GM18951 (cell line): ENCODE measurements around the gene PDZRN3.

Experiments
- POLR2A ChIP-seq: IDR thresholded peaks from 4 replicates; pipeline ENCODE4 v1.6.1; 2011; ENCODE audit warnings: mild to moderate bottlenecking; ENCODE audit not compliant: insufficient read length, insufficient read depth; ENCODE audit errors: extremely low read depth
- in situ Hi-C: fragments of 300-500 bp; cut with MboI; formaldehyde crosslinking; loops from one replicate; pipeline ENCODE4 v1.12.0; 2022; ENCODE audit warnings: low sequenced_read_pairs, mixed read lengths, inconsistent platforms; ENCODE audit not compliant: unreplicated experiment

Gene PDZRN3

DNA sequence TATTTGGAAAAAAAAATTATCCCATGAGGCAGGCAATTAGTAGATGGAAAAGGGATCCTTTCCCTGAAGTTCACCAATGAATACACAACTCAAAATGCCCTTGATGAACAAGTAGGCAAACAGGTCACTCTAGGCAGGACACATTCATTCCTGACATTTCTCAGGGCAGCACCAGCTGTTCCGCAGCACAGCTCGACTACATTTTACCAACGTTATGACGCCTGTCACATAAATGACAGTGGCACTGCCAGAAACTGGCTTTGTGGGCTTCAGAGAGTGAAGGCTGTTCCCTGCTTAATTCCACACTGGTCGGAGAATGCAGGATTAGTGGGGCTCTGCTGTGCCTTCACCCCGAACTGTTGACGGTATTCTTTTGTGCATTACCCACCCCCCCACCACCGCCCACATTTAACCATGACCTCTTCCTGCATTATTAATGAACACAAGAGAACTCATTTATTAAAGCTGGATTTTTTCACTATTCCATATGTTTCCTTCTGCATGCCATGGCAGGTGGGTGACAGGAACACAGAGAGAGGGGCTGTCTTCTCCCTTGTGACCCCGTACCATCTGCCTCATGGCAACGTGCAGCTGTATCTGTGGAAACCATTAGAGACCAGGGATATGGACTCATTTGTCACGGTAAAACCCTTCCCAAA is 197.6 kb downstream of the PDZRN3 start:
- TF ChIP-seq POLR2A, result no peak
- in situ Hi-C loops, result no loop called here

- in situ Hi-C loops, result no loop called here
- no peak for TF ChIP-seq POLR2A
These were observed 198.1 kb downstream of the PDZRN3 start for GRCh38 chr3:73426606-73427005.

GRCh38 chr3:73423116-73423515 is 201.6 kb downstream of the PDZRN3 start:
- TF ChIP-seq POLR2A, result no peak
- in situ Hi-C loops, result no loop called here

GRCh38 chr3:73422571-73422970 is 202.2 kb downstream of the PDZRN3 start:
- TF ChIP-seq POLR2A, result no peak
- in situ Hi-C loops, result no loop called here

DNA sequence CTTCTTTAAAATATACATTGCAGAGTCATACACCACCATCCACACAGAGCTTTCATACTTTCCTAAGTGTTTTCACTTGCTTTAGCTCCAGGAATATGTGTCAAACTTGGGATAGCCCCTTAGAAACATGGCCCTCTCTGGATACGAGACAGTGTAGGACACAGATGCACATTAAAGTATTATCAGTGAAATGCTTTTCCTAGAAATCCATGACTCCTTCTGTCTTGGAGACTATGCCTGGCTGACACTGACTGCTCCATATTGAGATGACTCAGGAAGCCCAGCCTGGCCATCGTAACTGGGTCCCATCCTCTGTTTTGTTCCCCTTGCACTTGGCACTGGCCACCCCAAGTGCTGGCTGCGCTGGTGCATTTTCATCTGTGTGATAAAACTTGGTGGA is 204.8 kb downstream of the PDZRN3 start:
- no peak for TF ChIP-seq POLR2A
- in situ Hi-C loops, result no loop called here

DNA sequence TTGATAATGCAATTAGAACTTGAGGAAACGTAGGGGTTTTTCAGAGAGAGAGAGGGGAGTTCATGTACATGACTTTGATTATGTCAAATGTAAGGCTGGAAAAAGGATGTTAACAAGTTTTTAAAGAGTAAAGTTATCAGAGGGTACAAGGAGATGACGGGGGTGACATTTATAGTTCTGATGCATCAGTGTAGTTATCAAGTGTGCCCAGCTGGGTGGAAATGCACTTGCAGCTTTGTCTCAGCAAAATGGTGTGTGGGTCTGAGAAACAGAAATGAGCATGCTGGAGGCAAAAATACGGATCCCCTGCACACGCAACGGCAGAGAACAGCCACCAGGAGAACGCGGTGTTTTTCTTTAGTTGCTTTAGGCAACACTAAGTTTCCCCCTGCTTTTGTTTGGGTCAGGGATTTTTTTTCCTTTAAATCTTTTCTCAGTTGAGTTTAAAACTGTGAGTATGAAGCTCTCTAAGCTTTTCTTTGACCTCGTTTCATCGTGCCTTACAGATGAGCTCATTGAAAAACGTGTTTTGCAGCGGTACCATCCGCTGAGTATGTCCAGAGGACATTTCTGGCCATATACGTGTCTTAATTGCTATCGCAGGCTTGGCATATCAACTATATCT is 205.4 kb downstream of the PDZRN3 start:
- in situ Hi-C loops, result no loop called here

DNA sequence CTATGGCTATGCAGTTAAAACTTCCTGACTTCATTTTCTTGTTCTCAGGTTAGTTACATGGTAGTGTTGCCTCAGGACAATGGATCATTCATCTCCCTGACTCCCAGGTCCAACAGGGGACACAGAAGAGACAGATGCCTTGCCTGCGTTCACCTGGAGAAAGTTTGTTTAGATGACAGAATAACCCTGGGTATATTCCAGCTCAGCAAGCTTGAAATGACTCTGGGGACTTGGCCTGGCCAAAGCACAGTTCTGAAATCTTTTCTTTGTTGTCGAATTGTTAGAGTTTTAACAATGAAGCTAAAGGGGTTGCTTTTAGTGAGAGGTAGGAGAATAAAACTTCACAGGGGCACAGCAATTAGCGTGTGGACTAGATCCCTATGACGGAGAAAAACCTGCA is 206.1 kb downstream of the PDZRN3 start:
- TF ChIP-seq POLR2A, result no peak
- in situ Hi-C loops, result no loop called here

More for the DNA sequence above, 205.4 kb downstream of the PDZRN3 start:
- no peak for TF ChIP-seq POLR2A

- no peak for TF ChIP-seq POLR2A
- in situ Hi-C loops, result no loop called here
These were observed 209.6 kb downstream of the PDZRN3 start for GRCh38 chr3:73415118-73415517.

DNA sequence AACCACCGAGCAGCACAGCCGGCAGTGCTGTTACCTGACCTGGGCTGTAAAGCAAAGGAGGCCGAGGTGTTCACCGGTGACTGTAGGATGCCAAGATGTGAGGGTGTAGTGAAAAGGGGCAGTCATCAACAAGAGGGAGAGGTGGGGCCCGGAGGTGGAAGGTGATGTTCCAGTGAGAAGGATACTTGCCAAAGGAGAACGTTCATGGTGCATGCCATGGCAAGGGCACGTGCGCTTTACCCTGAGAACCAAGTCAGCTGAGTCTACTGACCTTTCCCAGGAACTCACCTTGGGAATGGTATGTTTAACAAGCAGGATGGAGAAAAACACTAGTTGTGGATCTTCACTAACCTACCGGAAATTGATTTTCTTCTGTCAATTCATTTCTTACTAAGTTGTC is 211.1 kb downstream of the PDZRN3 start:
- in situ Hi-C loops, result no loop called here
- TF ChIP-seq POLR2A, result no peak

DNA sequence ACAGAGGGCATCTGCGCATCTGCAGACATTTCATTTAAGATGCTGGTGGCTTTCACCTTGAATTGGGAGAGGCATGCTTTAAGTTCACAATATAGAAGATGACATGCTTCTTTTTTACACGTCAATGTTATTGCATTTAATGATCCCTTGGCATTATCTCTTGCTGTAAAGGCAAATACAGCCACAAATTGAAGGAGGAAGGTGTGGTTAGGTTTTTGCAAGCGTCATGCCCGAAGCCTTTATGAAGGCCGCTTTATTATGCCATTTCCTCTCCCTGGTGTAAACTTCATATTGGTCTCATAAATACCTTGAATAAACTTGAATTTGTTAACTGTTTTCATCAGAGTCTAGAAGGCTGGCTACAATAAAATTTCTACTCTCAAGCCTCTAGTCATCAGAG is 212.7 kb downstream of the PDZRN3 start:
- TF ChIP-seq POLR2A, result no peak
- in situ Hi-C loops, result no loop called here

GRCh38 chr3:73411545-73411944 is 213.2 kb downstream of the PDZRN3 start:
- in situ Hi-C loops, result no loop called here
- no peak for TF ChIP-seq POLR2A

DNA sequence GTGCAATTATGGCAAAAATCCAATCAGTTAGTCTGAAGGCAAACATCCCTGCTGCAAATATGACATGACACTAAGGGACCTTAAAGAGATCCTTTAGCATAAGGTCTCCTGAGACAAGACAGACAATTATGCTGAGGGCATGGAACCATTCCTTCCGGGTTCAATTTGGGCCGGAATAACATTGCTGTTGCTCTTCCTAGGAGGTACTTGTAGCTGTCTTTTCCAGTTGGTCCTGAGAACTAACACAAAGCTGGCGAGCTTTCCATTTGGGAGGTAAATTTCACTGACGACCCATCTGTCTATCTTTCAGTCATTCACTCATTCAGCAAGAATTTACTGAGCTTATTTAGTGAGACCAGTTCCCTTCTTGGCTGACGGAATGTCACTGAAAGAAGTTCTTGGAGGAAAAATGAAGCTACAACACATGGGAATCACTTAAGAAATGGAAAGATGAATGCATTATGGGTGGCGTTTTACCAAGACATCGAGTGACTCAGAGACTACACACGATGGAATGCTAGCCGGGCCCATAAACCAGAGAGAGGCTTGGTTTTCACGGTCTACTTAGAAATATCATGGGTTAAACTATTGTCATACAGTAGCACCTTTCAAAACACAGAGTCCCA is 215.5 kb downstream of the PDZRN3 start:
- no peak for TF ChIP-seq POLR2A
- in situ Hi-C loops, result no loop called here

DNA sequence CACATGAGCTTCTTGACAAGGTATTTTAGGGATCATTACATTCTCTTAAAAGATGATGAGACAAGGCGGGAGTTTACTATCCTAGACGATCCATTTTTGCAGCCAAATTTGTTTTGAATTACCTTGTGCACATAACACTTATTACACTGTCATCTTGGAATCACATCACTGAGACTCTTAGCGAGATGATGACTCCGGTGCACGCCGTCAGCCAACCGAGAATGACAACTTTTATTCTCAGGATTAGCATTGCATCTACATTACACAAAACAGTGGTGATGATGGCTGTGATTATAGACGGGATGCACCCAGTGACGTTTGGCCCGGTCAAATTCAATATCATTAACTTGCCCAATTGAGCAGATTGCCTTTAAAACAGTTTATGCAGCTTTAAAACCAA is 216.1 kb downstream of the PDZRN3 start:
- in situ Hi-C loops, result no loop called here

DNA sequence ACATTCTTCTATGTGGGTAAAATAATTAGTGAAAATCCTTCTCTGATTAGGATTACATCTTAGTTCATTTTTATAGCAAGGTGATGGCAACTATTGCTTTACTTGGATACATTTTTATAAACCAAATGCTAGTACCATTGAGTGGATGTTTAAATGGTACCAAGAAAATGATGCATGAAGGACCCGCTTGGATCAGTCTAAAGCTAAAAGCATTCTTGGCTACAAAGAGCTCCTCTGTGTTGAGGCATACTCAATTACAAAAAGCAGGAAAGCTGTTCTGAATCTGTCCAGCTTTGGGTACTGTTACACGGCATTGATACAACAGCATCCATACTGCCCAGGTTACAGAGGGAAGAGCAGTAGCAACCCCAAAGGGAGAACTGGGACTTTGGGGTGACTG is 217.2 kb downstream of the PDZRN3 start:
- no peak for TF ChIP-seq POLR2A
- in situ Hi-C loops, result no loop called here

More for the DNA sequence above, 216.1 kb downstream of the PDZRN3 start:
- no peak for TF ChIP-seq POLR2A

GRCh38 chr3:73405853-73406252 is 218.9 kb downstream of the PDZRN3 start:
- in situ Hi-C loops, result no loop called here
- TF ChIP-seq POLR2A, result no peak

DNA sequence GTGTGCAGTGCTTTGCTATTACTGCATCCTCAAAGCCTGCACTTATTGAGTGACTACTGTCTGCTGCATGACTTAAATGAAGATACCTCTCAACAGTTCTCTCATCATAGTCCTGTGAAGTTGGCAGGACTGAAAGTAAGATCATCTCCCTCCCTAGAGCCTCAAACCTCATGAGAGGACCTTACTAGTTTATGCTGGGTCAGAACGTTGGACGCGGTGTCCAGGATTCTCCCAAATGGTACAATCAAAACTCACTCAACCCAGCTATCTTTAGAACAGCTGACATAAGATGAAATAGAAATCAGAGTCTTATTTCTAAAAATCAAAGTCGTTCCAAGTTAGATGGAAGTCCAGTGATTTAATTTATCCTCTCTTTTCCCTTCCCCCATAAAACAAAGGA is 219.7 kb downstream of the PDZRN3 start:
- in situ Hi-C loops, result no loop called here
- TF ChIP-seq POLR2A, result no peak
